IPS-11a (cell line): ENCODE measurements around the gene DAP.
"Not testable (repeated sequence)": the region's sequence is repeated elsewhere in the genome, so short reads cannot be mapped to it uniquely, and the experiment has no call there.

Experiments
- H3K4me3 ChIP-seq: one replicate; pipeline ENCODE4 v1.5.1; 2013; ENCODE audit warnings: low read depth, low read length, control low read depth

DAP gene

GRCh38 chr5:10635867-10636350 is 125.1 kb downstream of the DAP start:
- no peak overlapping the region for H3K4me3 ChIP-seq

- H3K4me3 ChIP-seq, result no peak overlapping the region
These were observed 125.7 kb downstream of the DAP start for GRCh38 chr5:10635257-10635866.

GRCh38 chr5:10634562-10634961 is 126.5 kb downstream of the DAP start:
- no peak overlapping the region for H3K4me3 ChIP-seq

GRCh38 chr5:10634050-10634449 is 127.0 kb downstream of the DAP start:
- no peak overlapping the region for H3K4me3 ChIP-seq

- H3K4me3 ChIP-seq, result no peak overlapping the region
These were observed 127.6 kb downstream of the DAP start for GRCh38 chr5:10633271-10634049.

- H3K4me3 ChIP-seq, result no peak overlapping the region
These were observed 128.8 kb downstream of the DAP start for GRCh38 chr5:10632110-10632761.

GRCh38 chr5:10631316-10631996 is 129.6 kb downstream of the DAP start:
- no peak overlapping the region for H3K4me3 ChIP-seq

GRCh38 chr5:10630744-10631143 is 130.3 kb downstream of the DAP start:
- not testable (repeated sequence) for H3K4me3 ChIP-seq

- H3K4me3 ChIP-seq, result no peak overlapping the region
These were observed 130.9 kb downstream of the DAP start for GRCh38 chr5:10630126-10630525.

GRCh38 chr5:10629682-10630081 is 131.4 kb downstream of the DAP start:
- no peak overlapping the region for H3K4me3 ChIP-seq
